Transverse colon (tissue), 4 donors: Measurements from ENCODE around the gene EPB41L5. TPM values are rescaled to one million over a fixed set of nuclear protein-coding genes. Genes with fewer than 3 reads are reported as not detected.

Experiments
- DNase-seq: peaks from one replicate; pipeline ENCODE4 v3.0.0-alpha.2; 2019
- H3K27ac ChIP-seq, 4 donors: fragments of 200-600 bp; sonication (generic); 2 replicates each; pipeline ENCODE4 v1.5.1; 2016 to 2018; ENCODE audit warnings: inconsistent platforms in 4 of 4
- H3K27me3 ChIP-seq: fragments of 200-600 bp; sonication (generic); 2 replicates; pipeline ENCODE4 v1.5.1; 2017; ENCODE audit warnings: inconsistent platforms
- H3K36me3 ChIP-seq, 4 donors: fragments of 200-600 bp; sonication (generic); 2 replicates each; pipeline ENCODE4 v1.5.1; 2017 to 2019; ENCODE audit warnings: inconsistent platforms in 4 of 4
- H3K4me1 ChIP-seq, 4 donors: fragments of 200-600 bp; sonication (generic); 2 replicates each; pipeline ENCODE4 v1.5.1; 2017 to 2020; ENCODE audit warnings: inconsistent platforms in 4 of 4
- H3K4me3 ChIP-seq, 4 donors: fragments of 200-600 bp; sonication (generic); 1 replicate in 1 of 4; 2 replicates in 3 of 4; pipeline versions ENCODE4 v1.5.1 to v1.6.1; 2017 to 2019; ENCODE audit warnings: inconsistent platforms in 4 of 4
- H3K9me3 ChIP-seq, 2 donors: fragments of 200-600 bp; sonication (generic); 2 replicates each; pipeline ENCODE4 v1.5.1; 2017 to 2019; ENCODE audit warnings: inconsistent platforms in 2 of 2
- EP300 ChIP-seq: sonication (generic); formaldehyde crosslinking; IDR thresholded peaks from one replicate; pipeline ENCODE4 v1.6.1; 2017; ENCODE audit warnings: antibody characterized with exemption, low read depth
- POLR2A ChIP-seq: fragments of 450-650 bp; IDR thresholded peaks from one replicate; pipeline ENCODE4 v1.6.1; 2016; ENCODE audit warnings: antibody characterized with exemption, mild to moderate bottlenecking, moderate library complexity
- POLR2AphosphoS5 ChIP-seq, 3 donors: sonication (generic); formaldehyde crosslinking; IDR thresholded peaks; one replicate each; pipeline ENCODE4 v1.6.1; 2016; ENCODE audit warnings: antibody characterized with exemption in 3 of 3
- WGBS, 2 donors: methylation state at CpG; one replicate each; pipeline ENCODE4 v1.1.5; 2018; ENCODE audit warnings: low coverage in 1 of 2; 5-methylcytosine and 5-hydroxymethylcytosine counted together
- in situ Hi-C, 4 donors: fragments of 200-750 bp; cut with MboI; loops; one replicate each; pipeline versions ENCODE4 v1.15.0 to v1.15.1; 2017; ENCODE audit warnings: low sequenced_read_pairs in 3 of 4, low pct_ligation_motif_present in 1 of 4, low pct_unique_long_range_greater_than_20kb in 1 of 4
- intact Hi-C: fragments of 100-400 bp; cut with DNase I; formaldehyde crosslinking; loops from one replicate; pipeline ENCODE4 v1.15.1; 2023; ENCODE audit warnings: low total_unique reads
- small RNA-seq, 4 donors: library from RNA; depleted of rRNA; stranded (forward); fragments of <200 nt; gene quantifications; one replicate each; pipeline ENCODE3, GENCODE V24; 2016
- total RNA-seq, 4 donors: library from RNA; depleted of rRNA; stranded (reverse); fragments of >200 nt; gene quantifications; one replicate each; pipeline ENCODE4 v1.1.0, GENCODE V29; 2016
- TF ChIP-seq, protein P1 (sequence below), 5 experiments: fragments of 200-600 bp in 3 of 5; fragments of 450-650 bp in 2 of 5; sonication (generic) in 3 of 5; IDR thresholded peaks; 1 replicate in 2 of 5; 2 replicates in 3 of 5; pipeline ENCODE4 v1.5.1; 2016 to 2017; ENCODE audit warnings: antibody characterized with exemption in 5 of 5, inconsistent platforms in 3 of 5, mild to moderate bottlenecking in 2 of 5, moderate library complexity in 1 of 5

The EPB41L5 gene
- total RNA-seq, 4 donors from 2014 or later = 11.1 to 36.5 (median 27.6) TPM

- in situ Hi-C loops (loop anchor here in 1 of 4 donors (10.0 kb wide), 1 partner anchor 86 kb away; no protein-coding TSS in a partner anchor), intact Hi-C loops (no loop called here)
- peak overlapping the region in 1 of 4 donors; percentile 14 for H3K27ac ChIP-seq
- peak; percentile 19 for DNase-seq
- H3K4me1 ChIP-seq = peaks cover 11 to 52% (median 31%) of the 10 kb centered on the region in 4 donors
- no peak overlapping the region for H3K4me3 ChIP-seq
- WGBS, 2 donors = 44 to 60% methylated on average over 5 of the region's 5 CpGs
- no peak for TF ChIP-seq POLR2AphosphoS5 (IDR thresholded peaks at IDR 0.05)
- TF ChIP-seq, protein P1, sequence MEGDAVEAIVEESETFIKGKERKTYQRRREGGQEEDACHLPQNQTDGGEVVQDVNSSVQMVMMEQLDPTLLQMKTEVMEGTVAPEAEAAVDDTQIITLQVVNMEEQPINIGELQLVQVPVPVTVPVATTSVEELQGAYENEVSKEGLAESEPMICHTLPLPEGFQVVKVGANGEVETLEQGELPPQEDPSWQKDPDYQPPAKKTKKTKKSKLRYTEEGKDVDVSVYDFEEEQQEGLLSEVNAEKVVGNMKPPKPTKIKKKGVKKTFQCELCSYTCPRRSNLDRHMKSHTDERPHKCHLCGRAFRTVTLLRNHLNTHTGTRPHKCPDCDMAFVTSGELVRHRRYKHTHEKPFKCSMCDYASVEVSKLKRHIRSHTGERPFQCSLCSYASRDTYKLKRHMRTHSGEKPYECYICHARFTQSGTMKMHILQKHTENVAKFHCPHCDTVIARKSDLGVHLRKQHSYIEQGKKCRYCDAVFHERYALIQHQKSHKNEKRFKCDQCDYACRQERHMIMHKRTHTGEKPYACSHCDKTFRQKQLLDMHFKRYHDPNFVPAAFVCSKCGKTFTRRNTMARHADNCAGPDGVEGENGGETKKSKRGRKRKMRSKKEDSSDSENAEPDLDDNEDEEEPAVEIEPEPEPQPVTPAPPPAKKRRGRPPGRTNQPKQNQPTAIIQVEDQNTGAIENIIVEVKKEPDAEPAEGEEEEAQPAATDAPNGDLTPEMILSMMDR (IDR thresholded peaks at IDR 0.05) = peak in 1 of 5 experiments; percentile 10
- TF ChIP-seq POLR2A = no peak
- TF ChIP-seq EP300 = no peak
- H3K27me3 ChIP-seq = no peaks in the 10 kb centered on the region
- no peaks in the 10 kb centered on the region for H3K36me3 ChIP-seq
- no peaks in the 10 kb centered on the region for H3K9me3 ChIP-seq
Measured at GRCh38 chr2:120228503-120228902, 215.6 kb downstream of the EPB41L5 start.

Small RNAs within 50 kb of the gene (small RNA-seq; reads per million reads assigned to genes)
- 0 reads per million in 4 donors for gene MTND4LP14
- gene RF00019 = 0 reads per million in 4 donors

Other genes with a start within 250 kb of the EPB41L5 start
- gene TMEM185B, start 210.3 kb downstream of the EPB41L5 start, total RNA-seq = 10 to 100 TPM; 12.1 to 23.2 (median 17.8) TPM
- gene RALB, start 239.8 kb downstream of the EPB41L5 start, total RNA-seq = 10 to 100 TPM; 18.9 to 81.0 (median 59.4) TPM